K562 (cell line): Measurements from ENCODE around the gene CD300LB. TPM values are rescaled to one million over a fixed set of nuclear protein-coding genes. Genes with fewer than 3 reads are reported as not detected.

Experiments
- ATAC-seq: fragments of 200-7000 bp; cut with Tn5 transposase; 3 replicates; pipeline ENCODE4 v1.9.1; 2020; ENCODE audit warnings: moderate library complexity
- BruUV-seq: library from RNA; stranded (reverse); fragments of 400-500 nt; replicated peaks from 2 replicates; lab custom pipeline; 2021; lab: Mats Ljungman, UMichigan
- CTCF ChIA-PET: fragments of 300-600 bp; formaldehyde crosslinking; extraction: SDS; loops from one replicate; lab custom pipeline; 2021; ENCODE audit warnings: low intra/inter-chr PET ratio; lab: Yijun Ruan, JAX
- POLR2A ChIA-PET: fragments of 300-600, 350-650 bp; sonication (Branson Sonifier 250); formaldehyde crosslinking; extraction: SDS; loops from one replicate; lab custom pipeline; 2021; ENCODE audit warnings: antibody characterized with exemption, inconsistent platforms; lab: Yijun Ruan, JAX
- DNase-seq, 4 experiments: peaks; one replicate each; pipeline versions ENCODE4 v3.0.0 to v3.0.0-alpha.2; 2011 to 2018; ENCODE audit warnings: low spot score in 3 of 4, mixed read lengths in 3 of 4; ENCODE audit errors: extremely low read depth in 1 of 4
- FAIRE-seq: peaks from 2 replicates; lab custom pipeline; 2011; peaks lifted over from hg19 to GRCh38; lab: Jason Lieb, UNC
- H2AFZ ChIP-seq: 2 replicates; pipeline ENCODE4 v1.6.0; 2011; ENCODE audit warnings: low read depth, low read length, control low read depth, inconsistent platforms
- H3K27ac ChIP-seq: fragments of 200-600 bp; 3 replicates; pipeline ENCODE4 v1.8.0; 2011; ENCODE audit warnings: low read depth, mild to moderate bottlenecking, control low read depth, inconsistent platforms, low read length, moderate library complexity, mixed read lengths; ENCODE audit errors: extremely low read depth
- H3K27me3 ChIP-seq, 2 experiments: fragments of 300-600 bp in 1 of 2; 2 replicates in 1 of 2; 3 replicates in 1 of 2; pipeline versions ENCODE4 v1.6.0 to v1.8.0; 2011; ENCODE audit warnings: inconsistent platforms in 2 of 2, low read length in 2 of 2, mild to moderate bottlenecking in 1 of 2, mixed read lengths in 1 of 2, moderate library complexity in 1 of 2; ENCODE audit not compliant: control insufficient read depth in 2 of 2, insufficient read depth in 2 of 2
- H3K36me3 ChIP-seq: fragments of 300-600 bp; 3 replicates; pipeline ENCODE4 v1.8.0; 2011; ENCODE audit warnings: mild to moderate bottlenecking, low read length, inconsistent platforms; ENCODE audit not compliant: control insufficient read depth, insufficient read depth
- H3K4me1 ChIP-seq, 2 experiments: fragments of 200-600 bp in 1 of 2; replicated peaks in 1 of 2; 2 replicates in 1 of 2; 3 replicates in 1 of 2; pipeline versions ENCODE4 v1.5.1 to v1.8.0; 2011; ENCODE audit warnings: inconsistent platforms in 2 of 2, low read length in 2 of 2, mild to moderate bottlenecking in 1 of 2, mixed read lengths in 1 of 2, moderate library complexity in 1 of 2; ENCODE audit not compliant: control insufficient read depth in 2 of 2, insufficient read depth in 2 of 2
- H3K4me2 ChIP-seq: 2 replicates; pipeline ENCODE4 v1.6.1; 2011; ENCODE audit warnings: low read length, control low read depth, inconsistent platforms, mixed read lengths; ENCODE audit not compliant: insufficient read depth
- H3K4me3 ChIP-seq: fragments of 200-600 bp; sonication (generic), shearing (Covaris generic); 2 replicates; pipeline ENCODE4 v1.5.1; 2016; ENCODE audit warnings: control low read depth, inconsistent platforms
- H3K79me2 ChIP-seq: fragments of 200-600 bp; 3 replicates; pipeline ENCODE4 v1.8.0; 2011; ENCODE audit warnings: low read length, inconsistent platforms; ENCODE audit not compliant: control insufficient read depth, insufficient read depth
- H3K9ac ChIP-seq, 2 experiments: 2 replicates each; pipeline versions ENCODE4 v1.6.0 to v1.6.1; 2011; ENCODE audit warnings: low read depth in 2 of 2, low read length in 2 of 2, control low read depth in 1 of 2, inconsistent platforms in 1 of 2, mild to moderate bottlenecking in 1 of 2, mixed read lengths in 1 of 2; ENCODE audit not compliant: insufficient read depth in 1 of 2
- H3K9me1 ChIP-seq: one replicate; pipeline ENCODE4 v1.6.0; 2011; ENCODE audit warnings: inconsistent platforms, mild to moderate bottlenecking, low read length, moderate library complexity; ENCODE audit not compliant: control insufficient read depth, insufficient read depth
- H3K9me3 ChIP-seq: replicated peaks from 2 replicates; pipeline ENCODE4 v1.5.1; 2011; ENCODE audit warnings: low read depth, low read length, inconsistent platforms; ENCODE audit not compliant: control insufficient read depth, insufficient read depth
- H4K20me1 ChIP-seq: replicated peaks from 2 replicates; pipeline ENCODE4 v1.6.1; 2011; ENCODE audit warnings: low read length, inconsistent platforms, mixed read lengths; ENCODE audit not compliant: control insufficient read depth, insufficient read depth
- ARID2 ChIP-seq: fragments of 450-650 bp; IDR thresholded peaks from 2 replicates; pipeline ENCODE4 v1.6.1; 2017; ENCODE audit warnings: antibody characterized with exemption, mild to moderate bottlenecking
- C11orf30 ChIP-seq: fragments of 450-650 bp; IDR thresholded peaks from 2 replicates; pipeline ENCODE4 v1.6.1; 2016; ENCODE audit warnings: low read depth, mild to moderate bottlenecking
- ETS1 ChIP-seq: conservative IDR thresholded peaks from 2 replicates; pipeline ENCODE4 v1.6.1; 2011; ENCODE audit warnings: low read depth, mild to moderate bottlenecking, low read length; ENCODE audit not compliant: control insufficient read depth
- TRIM24 ChIP-seq, 2 experiments: fragments of 450-650 bp; IDR thresholded peaks; 2 replicates each; pipeline ENCODE4 v1.6.1; 2016
- ZEB2 ChIP-seq: fragments of 450-650 bp; IDR thresholded peaks from 2 replicates; pipeline ENCODE4 v1.6.1; 2016
- WGBS: fragments of 100-300 bp; shearing (Covaris generic); methylation state at CpG from one replicate; pipeline ENCODE4 v1.1.6; 2016; ENCODE audit warnings: low coverage, mixed read lengths; ENCODE audit not compliant: insufficient coverage; ENCODE audit errors: missing lambda C conversion rate; 5-methylcytosine and 5-hydroxymethylcytosine counted together
- in situ Hi-C: fragments of 300-500 bp; cut with MboI; formaldehyde crosslinking; loops from 4 replicates; pipeline ENCODE4 v1.15.0; 2018; ENCODE audit warnings: inconsistent platforms, mixed read lengths
- intact Hi-C: fragments of 100-400 bp; cut with micrococcal nuclease; formaldehyde crosslinking; loops from 2 replicates; pipeline ENCODE4 v1.14.2; 2022
- polyA plus RNA-seq, 8 experiments: library from polyadenylated mRNA; depleted of rRNA in 4 of 8; stranded (reverse) in 5 of 8; unstranded in 3 of 8; fragments of >200 nt; fragmentation: Nextera tagmentation in 2 of 8; fragmentation: Illumina TruSeq in 1 of 8; extraction: Ambion mirVana in 2 of 8; extraction: Trizol in 1 of 8; gene quantifications; 2 replicates each; pipeline versions ENCODE4 v1.2.1 to v1.2.3, GENCODE V29; 2011 to 2014; ENCODE audit warnings: inconsistent platforms in 1 of 8, missing spikeins in 1 of 8
- total RNA-seq, 7 experiments: library from RNA; depleted of rRNA in 6 of 7; stranded (reverse); fragments of >200 nt in 6 of 7; fragmentation: Illumina TruSeq in 2 of 7; extraction: Trizol in 2 of 7; gene quantifications; 2 replicates each; pipeline versions ENCODE4 v1.2.1 to v1.2.3, GENCODE V29; 2011 to 2021; ENCODE audit warnings: low replicate concordance in 1 of 7
- TF ChIP-seq, protein P1 (sequence below): fragments of 250-450 bp; sonication (Bioruptor Pico); IDR thresholded peaks from 2 replicates; pipeline ENCODE4 v1.8.0; 2021; ENCODE audit warnings: borderline replicate concordance, mild to moderate bottlenecking, moderate library complexity; ENCODE audit not compliant: poor library complexity, severe bottlenecking

CD300LB gene
- total and polyA plus RNA-seq, 9 of the 15 experiments (the other 6 are each of a cell fraction or from before 2014, with no cell fraction given) = not detected

DNA sequence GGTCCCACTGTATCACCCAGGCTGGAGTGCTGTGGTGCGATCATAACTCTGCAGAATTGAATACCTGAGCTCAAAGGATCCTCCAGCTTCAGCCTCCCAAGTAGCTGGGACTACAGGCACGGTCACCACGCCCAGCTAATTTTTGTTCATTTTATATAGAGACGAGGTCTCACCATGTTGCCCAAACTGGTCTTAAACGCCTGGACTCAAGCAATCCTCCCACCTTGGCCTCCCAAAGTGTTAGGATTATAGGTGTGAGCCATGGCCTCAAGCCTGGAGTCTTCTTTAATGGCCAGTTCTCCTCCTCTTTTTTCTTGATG lies 484 bp downstream of the CD300LB start:
- CTCF ChIA-PET = interaction anchor here (0.6 to 0.7 kb wide), 2 partner anchors 154 to 363 kb away, joined by 3 to 4 read pairs; no protein-coding TSS in a partner anchor
- FAIRE-seq = no peak
- H3K9me1 ChIP-seq = no peaks in the 10 kb centered on the region
- no peak overlapping the region for H3K9ac ChIP-seq
- H3K4me2 ChIP-seq = no peak overlapping the region
- no peak for ATAC-seq
- no TSS peak for BruUV-seq
- H3K79me2 ChIP-seq = no peaks in the 10 kb centered on the region
- 2% methylated on average over 5 of the region's 5 CpGs for WGBS
- H2AFZ ChIP-seq = no peak overlapping the region
- H3K36me3 ChIP-seq = no peaks in the 10 kb centered on the region
- no peaks in the 10 kb centered on the region; a peak in 1 of 5 replicates for H3K4me1 ChIP-seq
- in situ Hi-C loops = no loop called here
- TF ChIP-seq, protein P1, sequence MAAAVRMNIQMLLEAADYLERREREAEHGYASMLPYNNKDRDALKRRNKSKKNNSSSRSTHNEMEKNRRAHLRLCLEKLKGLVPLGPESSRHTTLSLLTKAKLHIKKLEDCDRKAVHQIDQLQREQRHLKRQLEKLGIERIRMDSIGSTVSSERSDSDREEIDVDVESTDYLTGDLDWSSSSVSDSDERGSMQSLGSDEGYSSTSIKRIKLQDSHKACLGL (CRISPR knock-in tag) = no peak
- TF ChIP-seq ETS1 (no peak), ARID2 (no peak), ZEB2 (no peak), TRIM24 (IDR thresholded peaks at IDR 0.05) (no peak), C11orf30 (no peak)
- no peaks in the 10 kb centered on the region for H4K20me1 ChIP-seq
- no peak overlapping the region for H3K4me3 ChIP-seq
- H3K9me3 ChIP-seq = no peaks in the 10 kb centered on the region
- POLR2A ChIA-PET = interaction anchor here (0.6 kb wide), 1 partner anchor 9 kb away, joined by 3 read pairs; no protein-coding TSS in a partner anchor
- H3K27me3 ChIP-seq = peaks cover 3 to 41% of the 10 kb centered on the region in 2 experiments; a peak in 4 of 5 replicates
- no peak overlapping the region for H3K27ac ChIP-seq
- intact Hi-C loops = loop anchor here (5.0 kb wide), 1 partner anchor 163 kb away; the partner anchor contains the start of gene GPR142
- DNase-seq = no peak
